Skeletal muscle satellite cell (primary cell): Measurements from ENCODE around the gene PGS1.

Source experiments
- H3K27me3 ChIP-seq: 2 replicates; pipeline ENCODE4 v1.7.0; 2013; ENCODE audit warnings: low read length; ENCODE audit not compliant: control insufficient read depth, insufficient read depth
- H3K36me3 ChIP-seq: 2 replicates; pipeline ENCODE4 v1.7.0; 2013; ENCODE audit warnings: mild to moderate bottlenecking, control low read depth, low read length; ENCODE audit not compliant: insufficient read depth
- H3K4me1 ChIP-seq: 2 replicates; pipeline ENCODE4 v1.7.0; 2013; ENCODE audit warnings: low read length; ENCODE audit not compliant: control insufficient read depth, insufficient read depth
- H3K4me2 ChIP-seq: 2 replicates; pipeline ENCODE4 v1.7.0; 2013; ENCODE audit warnings: mild to moderate bottlenecking, low read length
- H3K4me3 ChIP-seq: 2 replicates; pipeline ENCODE4 v1.7.0; 2013; ENCODE audit warnings: low read length
- H3K9ac ChIP-seq: 2 replicates; pipeline ENCODE4 v1.7.0; 2013; ENCODE audit warnings: mild to moderate bottlenecking, low read depth, low read length, moderate library complexity
- H3K9me3 ChIP-seq: replicated peaks from 2 replicates; pipeline ENCODE4 v1.7.0; 2013; ENCODE audit warnings: mild to moderate bottlenecking, control low read depth, low read length

The PGS1 gene

DNA sequence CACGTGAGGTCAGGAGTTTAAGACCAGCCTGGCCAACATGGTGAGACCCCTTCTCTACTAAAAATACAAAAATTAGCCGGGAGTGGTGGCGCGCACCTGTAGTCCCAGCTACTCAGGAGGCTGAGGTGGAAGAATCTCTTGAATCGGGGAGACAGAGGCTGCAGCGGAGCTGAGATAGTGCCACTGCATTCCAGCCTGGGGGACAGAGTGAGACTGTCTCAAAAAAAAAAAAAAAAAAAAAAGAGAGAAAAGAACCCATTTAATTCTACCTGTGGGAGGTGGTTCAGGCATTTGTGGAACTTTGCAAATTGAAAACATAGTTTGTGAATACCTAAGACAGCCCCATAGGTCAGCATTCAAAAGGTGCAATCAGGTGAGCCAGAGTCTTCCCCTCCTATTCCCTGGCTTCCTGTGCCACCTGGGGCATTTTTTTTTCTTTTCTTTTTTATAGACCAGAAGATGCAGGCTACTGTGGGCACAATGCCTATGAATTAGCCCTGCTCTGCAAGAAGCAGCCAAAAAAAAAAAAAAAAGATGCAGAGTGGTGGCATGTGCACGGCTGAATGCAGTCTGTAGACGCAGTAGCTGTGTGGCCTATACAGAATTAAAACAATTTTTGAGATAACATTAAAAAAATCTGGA is 9.5 kb upstream of the PGS1 start:
- Histone ChIP-seq H3K4me3 (no peak overlapping the region), H3K4me2 (no peak overlapping the region), H3K9me3 (no peaks in the 10 kb centered on the region), H3K36me3 (no peaks in the 10 kb centered on the region), H3K4me1 (peaks cover 16% of the 10 kb centered on the region), H3K27me3 (peaks cover 7% of the 10 kb centered on the region), H3K9ac (no peak overlapping the region)

GRCh38 chr17:78369791-78370381 is 8.6 kb upstream of the PGS1 start:
- Histone ChIP-seq H3K9me3 (no peaks in the 10 kb centered on the region), H3K4me2 (no peak overlapping the region), H3K27me3 (peaks cover 7% of the 10 kb centered on the region), H3K4me3 (no peak overlapping the region), H3K9ac (no peak overlapping the region), H3K36me3 (no peaks in the 10 kb centered on the region), H3K4me1 (peaks cover 25% of the 10 kb centered on the region)

- Histone ChIP-seq H3K9me3 (no peaks in the 10 kb centered on the region), H3K4me2 (no peak overlapping the region), H3K36me3 (no peaks in the 10 kb centered on the region)
Observed at GRCh38 chr17:78371056-78371455, 7.4 kb upstream of the PGS1 start.

GRCh38 chr17:78372841-78373240 is 5.6 kb upstream of the PGS1 start:
- Histone ChIP-seq H3K4me3 (no peak overlapping the region), H3K27me3 (no peaks in the 10 kb centered on the region), H3K9me3 (no peaks in the 10 kb centered on the region), H3K9ac (no peak overlapping the region), H3K36me3 (no peaks in the 10 kb centered on the region), H3K4me2 (no peak overlapping the region), H3K4me1 (peaks cover 37% of the 10 kb centered on the region)

More at GRCh38 chr17:78371056-78371455, 7.4 kb upstream of the PGS1 start:
- Histone ChIP-seq H3K4me1 (peaks cover 28% of the 10 kb centered on the region), H3K9ac (no peak overlapping the region), H3K27me3 (peaks cover 6% of the 10 kb centered on the region), H3K4me3 (no peak overlapping the region)

DNA sequence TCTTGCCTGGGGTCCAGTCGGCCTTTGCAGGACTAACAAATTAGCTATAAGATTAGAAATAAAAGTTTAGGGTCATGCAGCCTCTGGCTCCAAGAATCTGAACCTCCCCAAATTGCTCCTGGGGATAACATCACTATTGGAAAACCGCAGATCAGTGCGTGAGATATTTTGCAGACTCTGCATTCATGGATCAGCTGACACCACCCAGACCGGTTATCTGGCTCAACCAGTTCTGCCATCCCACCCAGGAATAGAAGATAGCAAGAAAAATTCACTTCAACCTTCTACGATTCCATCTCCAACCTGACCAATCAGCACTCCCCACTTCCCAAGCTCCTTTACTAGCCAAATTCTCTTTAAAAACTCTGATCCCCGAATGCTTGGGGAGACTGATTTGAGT is 4.3 kb upstream of the PGS1 start:
- peaks cover 42% of the 10 kb centered on the region for H3K4me1 ChIP-seq
- H3K4me2 ChIP-seq: no peak overlapping the region
- H3K36me3 ChIP-seq: no peaks in the 10 kb centered on the region
- H3K9me3 ChIP-seq: no peaks in the 10 kb centered on the region
- H3K27me3 ChIP-seq: no peaks in the 10 kb centered on the region
- no peak overlapping the region for H3K4me3 ChIP-seq
- H3K9ac ChIP-seq: no peak overlapping the region

GRCh38 chr17:78374631-78375274 is 3.7 kb upstream of the PGS1 start:
- peaks cover 48% of the 10 kb centered on the region for H3K4me1 ChIP-seq
- no peaks in the 10 kb centered on the region for H3K27me3 ChIP-seq
- peak overlapping the region; percentile 68 for H3K4me2 ChIP-seq
- no peaks in the 10 kb centered on the region for H3K9me3 ChIP-seq
- H3K4me3 ChIP-seq: peak overlapping the region; percentile 30
- no peaks in the 10 kb centered on the region for H3K36me3 ChIP-seq
- H3K9ac ChIP-seq: peak overlapping the region; percentile 58

GRCh38 chr17:78375401-78376151 is 2.9 kb upstream of the PGS1 start:
- H3K27me3 ChIP-seq: no peaks in the 10 kb centered on the region
- H3K4me2 ChIP-seq: peak overlapping the region; percentile 68
- no peaks in the 10 kb centered on the region for H3K9me3 ChIP-seq
- H3K4me3 ChIP-seq: peak overlapping the region; percentile 40
- peaks cover 51% of the 10 kb centered on the region for H3K4me1 ChIP-seq
- no peaks in the 10 kb centered on the region for H3K36me3 ChIP-seq
- H3K9ac ChIP-seq: peak overlapping the region; percentile 58

GRCh38 chr17:78376161-78376560 is 2.3 kb upstream of the PGS1 start:
- Histone ChIP-seq H3K4me1 (peaks cover 52% of the 10 kb centered on the region), H3K4me3 (peak overlapping the region; percentile 22), H3K9ac (peak overlapping the region; percentile 26), H3K4me2 (peak overlapping the region; percentile 68), H3K36me3 (peaks cover 3% of the 10 kb centered on the region), H3K9me3 (no peaks in the 10 kb centered on the region), H3K27me3 (no peaks in the 10 kb centered on the region)

DNA sequence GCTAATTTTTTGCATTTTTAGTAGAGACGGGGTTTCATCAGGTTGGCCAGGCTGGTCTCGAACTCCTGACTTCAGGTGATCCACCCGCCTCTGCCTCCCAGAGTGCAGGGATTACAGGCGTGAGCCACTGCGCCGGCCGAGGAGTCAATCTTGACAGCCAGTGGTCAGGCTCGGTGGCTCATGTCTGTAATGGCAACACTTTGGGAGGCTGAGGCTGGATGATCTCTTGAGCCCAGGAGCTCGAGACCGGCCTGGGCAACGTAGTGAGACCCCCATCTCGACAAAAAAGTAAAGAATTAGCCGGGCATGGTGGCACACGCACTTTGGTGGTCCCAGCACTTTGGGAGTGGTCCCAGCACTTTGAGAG is 608 bp upstream of the PGS1 start:
- Histone ChIP-seq H3K36me3 (peaks cover 11% of the 10 kb centered on the region), H3K9ac (peak overlapping the region; percentile 98), H3K4me2 (peak overlapping the region; percentile 92), H3K9me3 (no peaks in the 10 kb centered on the region), H3K27me3 (no peaks in the 10 kb centered on the region), H3K4me3 (peak overlapping the region; percentile 95), H3K4me1 (peaks cover 65% of the 10 kb centered on the region)

- H3K4me3 ChIP-seq: peak overlapping the region; percentile 95
- H3K9me3 ChIP-seq: no peaks in the 10 kb centered on the region
- peak overlapping the region; percentile 92 for H3K4me2 ChIP-seq
- peak overlapping the region; percentile 98 for H3K9ac ChIP-seq
- no peaks in the 10 kb centered on the region for H3K27me3 ChIP-seq
- H3K4me1 ChIP-seq: peaks cover 74% of the 10 kb centered on the region
- peaks cover 11% of the 10 kb centered on the region for H3K36me3 ChIP-seq
Observed at GRCh38 chr17:78379131-78379491, 662 bp downstream of the PGS1 start.

- Histone ChIP-seq H3K27me3 (no peaks in the 10 kb centered on the region), H3K4me3 (no peak overlapping the region), H3K4me2 (no peak overlapping the region), H3K4me1 (peaks cover 71% of the 10 kb centered on the region), H3K9me3 (no peaks in the 10 kb centered on the region), H3K9ac (no peak overlapping the region), H3K36me3 (peaks cover 15% of the 10 kb centered on the region)
Observed at GRCh38 chr17:78380370-78380769, 1.9 kb downstream of the PGS1 start.
